Measurements from ENCODE around the gene NXPE1. TPM values are rescaled to one million over a fixed set of nuclear protein-coding genes. Genes with fewer than 3 reads are reported as not detected.

The NXPE1 gene
- total RNA-seq, 1 experiment from 2014 or later, result not detected

DNA sequence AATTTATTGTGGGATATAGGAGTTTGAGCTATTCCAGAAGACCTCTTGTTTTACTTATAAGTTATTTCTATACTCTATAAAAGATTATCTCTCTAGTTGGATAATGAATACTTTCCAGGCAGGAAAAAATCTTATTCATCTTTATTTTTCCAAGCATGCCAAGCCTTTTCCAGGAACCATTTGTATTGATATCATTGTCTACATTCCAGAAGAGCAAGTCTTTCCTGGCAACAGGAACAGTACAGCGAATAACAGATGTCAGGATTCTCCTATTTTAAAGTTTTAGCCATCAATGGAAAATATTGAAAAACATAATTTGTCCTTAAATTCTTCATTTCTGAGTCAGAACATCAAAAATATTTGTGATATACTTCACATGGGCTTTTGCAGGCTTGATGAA is 5.2 kb upstream of the NXPE1 start:
- no peak for DNase-seq
- H3K9me3 ChIP-seq (ENCODE audit: insufficient read depth, low read depth), result no peaks in the 10 kb centered on the region

DNA sequence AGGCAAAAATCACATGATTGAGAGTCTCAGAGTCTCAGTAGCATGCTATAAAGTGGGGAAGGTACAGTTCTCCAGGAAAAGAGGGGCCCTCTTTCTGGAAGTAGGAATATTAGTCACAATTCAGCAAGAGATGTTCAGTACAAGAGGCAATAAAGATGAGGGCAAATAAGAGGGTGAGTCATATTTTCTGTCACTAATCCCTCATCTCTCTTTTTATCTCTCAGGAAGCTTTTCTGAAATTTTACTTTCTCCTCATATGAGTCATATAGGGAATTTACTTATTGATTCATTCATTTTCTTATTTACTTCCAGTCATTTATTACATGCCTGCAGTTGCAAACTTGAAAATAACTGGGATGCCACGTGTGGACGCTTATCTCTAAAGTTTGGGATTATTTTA is 3.4 kb upstream of the NXPE1 start:
- no TSS peak for BruUV-seq (replicated peaks)
- intact Hi-C loops (cut with micrococcal nuclease; ENCODE audit: unreplicated experiment), result no loop called here

More for the DNA sequence above, 5.2 kb upstream of the NXPE1 start:
- CTCF ChIA-PET, result no interaction called here
- no TSS peak for BruUV-seq (replicated peaks)
- Histone ChIP-seq H3F3A (ENCODE audit: insufficient read depth, low read depth) (no peaks in the 10 kb centered on the region), H4K20me1 (ENCODE audit: insufficient read depth) (no peaks in the 10 kb centered on the region), H3K79me2 (ENCODE audit: low read depth) (no peaks in the 10 kb centered on the region), H3K4me2 (no peak overlapping the region), H3K4me1 (replicated peaks; ENCODE audit: insufficient read depth) (no peaks in the 10 kb centered on the region), H3K27ac (no peak overlapping the region), H2AFZ (no peak overlapping the region), H3K4me3 (no peak overlapping the region), H3K36me3 (ENCODE audit: low read depth) (no peaks in the 10 kb centered on the region), H3K27me3 (ENCODE audit: insufficient read depth, low read depth) (no peaks in the 10 kb centered on the region), H3K9me2 (ENCODE audit: insufficient read depth) (no peaks in the 10 kb centered on the region)
- intact Hi-C loops (cut with micrococcal nuclease; ENCODE audit: unreplicated experiment), result no loop called here
- POLR2A ChIA-PET (ENCODE audit: unreplicated experiment), result no interaction called here
- no peak for TF ChIP-seq EZH2 (IDR thresholded peaks at IDR 0.05; ENCODE audit: low read depth)
- TF ChIP-seq, protein P1, sequence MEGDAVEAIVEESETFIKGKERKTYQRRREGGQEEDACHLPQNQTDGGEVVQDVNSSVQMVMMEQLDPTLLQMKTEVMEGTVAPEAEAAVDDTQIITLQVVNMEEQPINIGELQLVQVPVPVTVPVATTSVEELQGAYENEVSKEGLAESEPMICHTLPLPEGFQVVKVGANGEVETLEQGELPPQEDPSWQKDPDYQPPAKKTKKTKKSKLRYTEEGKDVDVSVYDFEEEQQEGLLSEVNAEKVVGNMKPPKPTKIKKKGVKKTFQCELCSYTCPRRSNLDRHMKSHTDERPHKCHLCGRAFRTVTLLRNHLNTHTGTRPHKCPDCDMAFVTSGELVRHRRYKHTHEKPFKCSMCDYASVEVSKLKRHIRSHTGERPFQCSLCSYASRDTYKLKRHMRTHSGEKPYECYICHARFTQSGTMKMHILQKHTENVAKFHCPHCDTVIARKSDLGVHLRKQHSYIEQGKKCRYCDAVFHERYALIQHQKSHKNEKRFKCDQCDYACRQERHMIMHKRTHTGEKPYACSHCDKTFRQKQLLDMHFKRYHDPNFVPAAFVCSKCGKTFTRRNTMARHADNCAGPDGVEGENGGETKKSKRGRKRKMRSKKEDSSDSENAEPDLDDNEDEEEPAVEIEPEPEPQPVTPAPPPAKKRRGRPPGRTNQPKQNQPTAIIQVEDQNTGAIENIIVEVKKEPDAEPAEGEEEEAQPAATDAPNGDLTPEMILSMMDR (conservative IDR thresholded peaks at IDR 0.05), result no peak

DNA sequence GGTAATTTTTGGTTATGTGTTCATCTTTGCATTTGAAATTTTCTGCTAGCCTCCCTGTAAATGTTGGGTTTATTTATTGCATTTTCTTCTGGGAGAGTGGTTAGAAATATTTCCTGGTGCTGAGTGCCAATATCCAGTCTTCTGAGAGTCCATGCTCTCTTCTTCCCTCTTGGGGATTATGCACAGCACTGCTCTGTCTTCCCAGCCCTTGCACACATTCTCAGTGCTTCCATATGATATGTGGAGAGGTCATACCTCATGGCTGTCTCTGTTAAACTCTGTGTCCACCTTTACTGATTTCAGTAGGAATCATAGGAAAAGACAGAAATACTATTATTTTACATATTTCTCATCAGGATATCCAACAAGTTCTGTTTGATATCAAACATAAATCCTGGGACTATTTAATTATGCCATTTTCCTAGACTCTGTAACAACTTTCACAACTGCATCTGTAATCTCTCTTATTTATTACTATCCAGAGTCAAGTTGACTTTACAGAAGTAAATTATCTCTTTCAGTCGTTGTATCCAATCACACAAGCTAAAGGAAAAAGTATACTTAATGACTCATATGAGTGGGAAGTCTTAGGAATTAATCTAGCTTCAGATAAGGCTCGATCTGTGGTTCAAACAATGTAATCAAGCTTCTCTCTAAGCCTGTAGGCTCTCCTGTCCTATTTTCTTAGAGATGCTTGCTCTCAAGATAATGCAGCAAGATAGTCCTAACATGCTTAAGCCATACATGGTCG is 2.7 kb upstream of the NXPE1 start:
- intact Hi-C loops (cut with micrococcal nuclease; ENCODE audit: unreplicated experiment), result no loop called here
- Histone ChIP-seq H3K9me2 (ENCODE audit: insufficient read depth) (no peaks in the 10 kb centered on the region), H2AFZ (no peak overlapping the region), H3K27me3 (ENCODE audit: insufficient read depth, low read depth) (0 out of 2 replicates have a peak, but pooled peaks cover 4% of the 10 kb centered on the region), H3K4me1 (replicated peaks; ENCODE audit: insufficient read depth) (no peaks in the 10 kb centered on the region), H3K27ac (no peak overlapping the region), H3K79me2 (ENCODE audit: low read depth) (no peaks in the 10 kb centered on the region), H3K9me3 (ENCODE audit: insufficient read depth, low read depth) (no peaks in the 10 kb centered on the region), H3K4me3 (no peak overlapping the region), H3F3A (ENCODE audit: insufficient read depth, low read depth) (no peaks in the 10 kb centered on the region), H4K20me1 (ENCODE audit: insufficient read depth) (no peaks in the 10 kb centered on the region), H3K4me2 (no peak overlapping the region), H3K36me3 (ENCODE audit: low read depth) (no peaks in the 10 kb centered on the region)
- no peak for TF ChIP-seq EZH2 (IDR thresholded peaks at IDR 0.05; ENCODE audit: low read depth)
- TF ChIP-seq, protein P1 (conservative IDR thresholded peaks at IDR 0.05), result no peak
- ChIA-PET CTCF (no interaction called here), POLR2A (ENCODE audit: unreplicated experiment) (no interaction called here)
- DNase-seq, result no peak
- no TSS peak for BruUV-seq (replicated peaks)

More for the DNA sequence above, 3.4 kb upstream of the NXPE1 start:
- CTCF ChIA-PET, result no interaction called here
- Histone ChIP-seq H3K27ac (no peak overlapping the region), H3K9me3 (ENCODE audit: insufficient read depth, low read depth) (no peaks in the 10 kb centered on the region), H3K4me1 (replicated peaks; ENCODE audit: insufficient read depth) (no peaks in the 10 kb centered on the region), H3K4me3 (no peak overlapping the region), H3K27me3 (ENCODE audit: insufficient read depth, low read depth) (0 out of 2 replicates have a peak, but pooled peaks cover 4% of the 10 kb centered on the region), H3K79me2 (ENCODE audit: low read depth) (no peaks in the 10 kb centered on the region), H2AFZ (no peak overlapping the region), H4K20me1 (ENCODE audit: insufficient read depth) (no peaks in the 10 kb centered on the region), H3K9me2 (ENCODE audit: insufficient read depth) (no peaks in the 10 kb centered on the region), H3F3A (ENCODE audit: insufficient read depth, low read depth) (no peaks in the 10 kb centered on the region), H3K4me2 (no peak overlapping the region), H3K36me3 (ENCODE audit: low read depth) (no peaks in the 10 kb centered on the region)
- TF ChIP-seq EZH2 (IDR thresholded peaks at IDR 0.05; ENCODE audit: low read depth), result no peak
- TF ChIP-seq, protein P1 (conservative IDR thresholded peaks at IDR 0.05), result no peak
- POLR2A ChIA-PET (ENCODE audit: unreplicated experiment), result no interaction called here
- no peak for DNase-seq

All from PC-9 (cell line).